K562 (cell line): ENCODE results near the gene KATNB1. TPM values are rescaled to one million over a fixed set of nuclear protein-coding genes. Genes with fewer than 3 reads are reported as not detected.
A peak's percentile ranks its signal among the peaks of the same experiment; 100 is the strongest.

ENCODE experiments used
- ATAC-seq: fragments of 200-7000 bp; cut with Tn5 transposase; 3 replicates; pipeline ENCODE4 v1.9.1; 2020; ENCODE audit warnings: moderate library complexity
- BruUV-seq: library from RNA; stranded (reverse); fragments of 400-500 nt; replicated peaks from 2 replicates; lab custom pipeline; 2021; lab: Mats Ljungman, UMichigan
- CTCF ChIA-PET: fragments of 300-600 bp; formaldehyde crosslinking; extraction: SDS; loops from one replicate; lab custom pipeline; 2021; ENCODE audit warnings: low intra/inter-chr PET ratio; lab: Yijun Ruan, JAX
- POLR2A ChIA-PET: fragments of 300-600, 350-650 bp; sonication (Branson Sonifier 250); formaldehyde crosslinking; extraction: SDS; loops from one replicate; lab custom pipeline; 2021; ENCODE audit warnings: antibody characterized with exemption, inconsistent platforms; lab: Yijun Ruan, JAX
- DNase-seq, 4 experiments: peaks; one replicate each; pipeline versions ENCODE4 v3.0.0 to v3.0.0-alpha.2; 2011 to 2018; ENCODE audit warnings: low spot score in 3 of 4, mixed read lengths in 3 of 4; ENCODE audit errors: extremely low read depth in 1 of 4
- FAIRE-seq: peaks from 2 replicates; lab custom pipeline; 2011; peaks lifted over from hg19 to GRCh38; lab: Jason Lieb, UNC
- H2AFZ ChIP-seq: 2 replicates; pipeline ENCODE4 v1.6.0; 2011; ENCODE audit warnings: low read depth, low read length, control low read depth, inconsistent platforms
- H3K27ac ChIP-seq: fragments of 200-600 bp; 3 replicates; pipeline ENCODE4 v1.8.0; 2011; ENCODE audit warnings: low read depth, mild to moderate bottlenecking, control low read depth, inconsistent platforms, low read length, moderate library complexity, mixed read lengths; ENCODE audit errors: extremely low read depth
- H3K27me3 ChIP-seq, 2 experiments: fragments of 300-600 bp in 1 of 2; 2 replicates in 1 of 2; 3 replicates in 1 of 2; pipeline versions ENCODE4 v1.6.0 to v1.8.0; 2011; ENCODE audit warnings: inconsistent platforms in 2 of 2, low read length in 2 of 2, mild to moderate bottlenecking in 1 of 2, mixed read lengths in 1 of 2, moderate library complexity in 1 of 2; ENCODE audit not compliant: control insufficient read depth in 2 of 2, insufficient read depth in 2 of 2
- H3K36me3 ChIP-seq: fragments of 300-600 bp; 3 replicates; pipeline ENCODE4 v1.8.0; 2011; ENCODE audit warnings: mild to moderate bottlenecking, low read length, inconsistent platforms; ENCODE audit not compliant: control insufficient read depth, insufficient read depth
- H3K4me1 ChIP-seq, 2 experiments: fragments of 200-600 bp in 1 of 2; replicated peaks in 1 of 2; 2 replicates in 1 of 2; 3 replicates in 1 of 2; pipeline versions ENCODE4 v1.5.1 to v1.8.0; 2011; ENCODE audit warnings: inconsistent platforms in 2 of 2, low read length in 2 of 2, mild to moderate bottlenecking in 1 of 2, mixed read lengths in 1 of 2, moderate library complexity in 1 of 2; ENCODE audit not compliant: control insufficient read depth in 2 of 2, insufficient read depth in 2 of 2
- H3K4me2 ChIP-seq: 2 replicates; pipeline ENCODE4 v1.6.1; 2011; ENCODE audit warnings: low read length, control low read depth, inconsistent platforms, mixed read lengths; ENCODE audit not compliant: insufficient read depth
- H3K4me3 ChIP-seq: fragments of 200-600 bp; sonication (generic), shearing (Covaris generic); 2 replicates; pipeline ENCODE4 v1.5.1; 2016; ENCODE audit warnings: control low read depth, inconsistent platforms
- H3K79me2 ChIP-seq: fragments of 200-600 bp; 3 replicates; pipeline ENCODE4 v1.8.0; 2011; ENCODE audit warnings: low read length, inconsistent platforms; ENCODE audit not compliant: control insufficient read depth, insufficient read depth
- H3K9ac ChIP-seq, 2 experiments: 2 replicates each; pipeline versions ENCODE4 v1.6.0 to v1.6.1; 2011; ENCODE audit warnings: low read depth in 2 of 2, low read length in 2 of 2, control low read depth in 1 of 2, inconsistent platforms in 1 of 2, mild to moderate bottlenecking in 1 of 2, mixed read lengths in 1 of 2; ENCODE audit not compliant: insufficient read depth in 1 of 2
- H3K9me1 ChIP-seq: one replicate; pipeline ENCODE4 v1.6.0; 2011; ENCODE audit warnings: inconsistent platforms, mild to moderate bottlenecking, low read length, moderate library complexity; ENCODE audit not compliant: control insufficient read depth, insufficient read depth
- H3K9me3 ChIP-seq: replicated peaks from 2 replicates; pipeline ENCODE4 v1.5.1; 2011; ENCODE audit warnings: low read depth, low read length, inconsistent platforms; ENCODE audit not compliant: control insufficient read depth, insufficient read depth
- H4K20me1 ChIP-seq: replicated peaks from 2 replicates; pipeline ENCODE4 v1.6.1; 2011; ENCODE audit warnings: low read length, inconsistent platforms, mixed read lengths; ENCODE audit not compliant: control insufficient read depth, insufficient read depth
- ELF2 ChIP-seq: fragments of 250-450 bp; sonication (Bioruptor Pico); IDR thresholded peaks from 2 replicates; pipeline ENCODE4 v1.5.0; 2021; ENCODE audit warnings: mild to moderate bottlenecking
- FOXJ3 ChIP-seq: sonication (generic); formaldehyde crosslinking; IDR thresholded peaks from 2 replicates; pipeline ENCODE4 v1.4.0; 2020; ENCODE audit warnings: mild to moderate bottlenecking, missing genetic modification reagents
- HSF4 ChIP-seq: fragments of 250-450 bp; sonication (Bioruptor Pico); IDR thresholded peaks from 2 replicates; pipeline ENCODE4 v2.1.2; 2022; ENCODE audit warnings: mild to moderate bottlenecking, moderate library complexity, borderline replicate concordance
- NFYB ChIP-seq: IDR thresholded peaks from 2 replicates; pipeline ENCODE4 v1.6.1; 2011; ENCODE audit warnings: mild to moderate bottlenecking, moderate library complexity; ENCODE audit not compliant: insufficient read length; ENCODE audit errors: extremely low read depth
- ZNF507 ChIP-seq: conservative IDR thresholded peaks from 2 replicates; pipeline ENCODE4 v1.6.1; 2017; ENCODE audit warnings: missing genetic modification characterization, missing compliant biosample characterization
- ZNF740 ChIP-seq, 3 experiments: fragments of 200-800 bp in 1 of 3; sonication (Bioruptor generic) in 1 of 3; sonication (generic) in 1 of 3; formaldehyde crosslinking in 1 of 3; IDR thresholded peaks; 2 replicates each; pipeline versions ENCODE4 v1.6.1 to v1.8.0; 2016 to 2022; ENCODE audit warnings: mild to moderate bottlenecking in 2 of 3, missing compliant biosample characterization in 2 of 3, missing genetic modification characterization in 2 of 3, missing genetic modification reagents in 1 of 3
- WGBS: fragments of 100-300 bp; shearing (Covaris generic); methylation state at CpG from one replicate; pipeline ENCODE4 v1.1.6; 2016; ENCODE audit warnings: low coverage, mixed read lengths; ENCODE audit not compliant: insufficient coverage; ENCODE audit errors: missing lambda C conversion rate; 5-methylcytosine and 5-hydroxymethylcytosine counted together
- in situ Hi-C: fragments of 300-500 bp; cut with MboI; formaldehyde crosslinking; loops from 4 replicates; pipeline ENCODE4 v1.15.0; 2018; ENCODE audit warnings: inconsistent platforms, mixed read lengths
- intact Hi-C: fragments of 100-400 bp; cut with micrococcal nuclease; formaldehyde crosslinking; loops from 2 replicates; pipeline ENCODE4 v1.14.2; 2022
- polyA plus RNA-seq, 8 experiments: library from polyadenylated mRNA; depleted of rRNA in 4 of 8; stranded (reverse) in 5 of 8; unstranded in 3 of 8; fragments of >200 nt; fragmentation: Nextera tagmentation in 2 of 8; fragmentation: Illumina TruSeq in 1 of 8; extraction: Ambion mirVana in 2 of 8; extraction: Trizol in 1 of 8; gene quantifications; 2 replicates each; pipeline versions ENCODE4 v1.2.1 to v1.2.3, GENCODE V29; 2011 to 2014; ENCODE audit warnings: inconsistent platforms in 1 of 8, missing spikeins in 1 of 8
- total RNA-seq, 7 experiments: library from RNA; depleted of rRNA in 6 of 7; stranded (reverse); fragments of >200 nt in 6 of 7; fragmentation: Illumina TruSeq in 2 of 7; extraction: Trizol in 2 of 7; gene quantifications; 2 replicates each; pipeline versions ENCODE4 v1.2.1 to v1.2.3, GENCODE V29; 2011 to 2021; ENCODE audit warnings: low replicate concordance in 1 of 7

KATNB1 gene
- total and polyA plus RNA-seq, 9 of the 15 experiments (the other 6 are each of a cell fraction or from before 2014, with no cell fraction given): 1.2 to 52.6 (median 21.9) TPM

GRCh38 chr16:57760357-57761160 lies 25.0 kb downstream of the KATNB1 start (continued):
- TF ChIP-seq ZNF740 (CRISPR knock-in tag; IDR thresholded peaks at IDR 0.05): no peak
- TF ChIP-seq ZNF740 (tag; IDR thresholded peaks at IDR 0.05): no peak
- TF ChIP-seq, all 486 proteins: peak for 4

DNA sequence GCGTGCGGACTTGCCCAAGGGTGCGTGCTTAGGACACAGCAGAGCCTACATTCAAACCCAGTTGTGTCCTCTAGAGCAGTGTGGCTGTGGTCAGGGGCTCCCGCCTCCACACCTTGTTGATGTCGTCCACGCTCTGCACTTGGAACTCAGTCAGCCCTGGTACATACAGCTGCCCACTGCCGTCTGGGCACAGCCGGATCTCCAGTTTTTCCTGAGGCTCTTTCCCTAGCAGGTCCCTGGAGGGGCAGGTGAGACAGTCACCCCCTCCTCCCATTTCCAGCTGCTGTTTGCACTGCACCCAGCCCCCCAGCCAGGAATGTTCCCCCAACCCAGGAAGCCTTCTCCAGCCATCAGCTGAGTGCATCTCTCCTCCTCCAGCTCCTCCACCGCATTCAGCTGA lies 25.7 kb downstream of the KATNB1 start:
- no peaks in the 10 kb centered on the region for H3K9me3 ChIP-seq
- CTCF ChIA-PET: no interaction called here
- POLR2A ChIA-PET: interaction anchor here (0.6 to 1.2 kb wide), 2 partner anchors 24 to 26 kb away, joined by 3 to 4 read pairs; no protein-coding TSS in a partner anchor
- DNase-seq (no peak), FAIRE-seq (no peak), ATAC-seq (no peak)
- H3K27me3 ChIP-seq: no peaks in the 10 kb centered on the region
- H3K9ac ChIP-seq: 0 out of 4 replicates have a peak overlapping the region, but pooled peaks of 1 of the 2 experiments have one; percentile 50
- 83% methylated on average over 9 of the region's 9 CpGs for WGBS
- H3K9me1 ChIP-seq: no peaks in the 10 kb centered on the region
- in situ Hi-C loops (no loop called here), intact Hi-C loops (no loop called here)
- H3K79me2 ChIP-seq: no peaks in the 10 kb centered on the region
- no peak overlapping the region for H3K27ac ChIP-seq
- H4K20me1 ChIP-seq: peaks cover 4% of the 10 kb centered on the region; the same call in 1 of the 2 replicates
- H3K36me3 ChIP-seq: peaks cover 87% of the 10 kb centered on the region
- H3K4me3 ChIP-seq: no peak overlapping the region
- H2AFZ ChIP-seq: no peak overlapping the region
- BruUV-seq: no TSS peak
- no peak overlapping the region for H3K4me2 ChIP-seq
- H3K4me1 ChIP-seq: peaks cover 4 to 60% of the 10 kb centered on the region in 2 experiments; a peak in 3 of 5 replicates
- TF ChIP-seq HSF4 (no peak), NFYB (no peak), ZNF507 (tag) (no peak), ELF2 (no peak), FOXJ3 (no peak)
